A549 (cell line): ENCODE data around the gene LRIG2.

Experiments
- CEBPB ChIP-seq, 2 experiments: fragments of >200 bp in 1 of 2; sonication (Bioruptor Twin) in 1 of 2; formaldehyde crosslinking in 1 of 2; IDR thresholded peaks; 2 replicates each; pipeline ENCODE4 v1.6.1; 2012 to 2016
- POLR2A ChIP-seq: IDR thresholded peaks from 2 replicates; pipeline ENCODE4 v1.6.1; 2012; ENCODE audit warnings: mild to moderate bottlenecking, low read length

DNA sequence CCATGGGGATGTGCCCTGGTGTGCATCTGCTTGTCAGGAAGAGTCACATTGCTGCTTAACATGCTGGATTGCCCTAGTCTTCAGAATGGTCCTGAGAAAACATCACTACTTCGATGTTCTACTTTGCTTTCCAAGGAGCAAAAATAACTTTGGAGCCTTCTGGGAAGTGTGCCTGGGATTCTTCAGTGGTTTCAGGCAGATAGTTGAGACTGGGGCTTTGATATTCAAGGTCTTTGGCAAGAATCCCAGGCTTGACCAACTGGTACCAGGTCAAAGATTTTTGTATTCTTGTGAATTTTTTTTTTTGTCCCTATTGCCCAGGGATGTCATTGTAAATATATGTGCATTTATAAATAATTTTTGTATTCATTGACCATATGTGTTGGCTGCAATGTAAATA is 51.4 kb downstream of the LRIG2 start:
- no peak for TF ChIP-seq POLR2A
- TF ChIP-seq CEBPB (IDR thresholded peaks at IDR 0.05): no peak
